Neuronal stem cell (in vitro differentiated cells): Measurements from ENCODE around the gene ST8SIA1.

Experiments
- DNase-seq: peaks from one replicate; pipeline ENCODE4 v3.0.0-alpha.2; 2013; ENCODE audit warnings: low spot score
- H2AFZ ChIP-seq: one replicate; pipeline ENCODE4 v1.6.1; 2013; ENCODE audit warnings: mild to moderate bottlenecking, low read length, inconsistent platforms
- H2AK5ac ChIP-seq: 2 replicates; pipeline ENCODE4 v1.6.1; 2013; ENCODE audit warnings: low read depth, mild to moderate bottlenecking, inconsistent platforms, low read length, moderate library complexity, mixed read lengths
- H2BK120ac ChIP-seq: 2 replicates; pipeline ENCODE4 v1.6.1; 2013; ENCODE audit warnings: low read depth, mild to moderate bottlenecking, inconsistent platforms, low read length, moderate library complexity, mixed read lengths
- H2BK12ac ChIP-seq: one replicate; pipeline ENCODE4 v1.6.1; 2013; ENCODE audit warnings: low read length, inconsistent platforms
- H2BK15ac ChIP-seq: 2 replicates; pipeline ENCODE4 v1.6.1; 2013; ENCODE audit warnings: mild to moderate bottlenecking, low read length, inconsistent platforms, mixed read lengths
- H2BK5ac ChIP-seq: one replicate; pipeline ENCODE4 v1.6.1; 2013; ENCODE audit warnings: inconsistent platforms, mild to moderate bottlenecking, low read length, moderate library complexity
- H3K14ac ChIP-seq: one replicate; pipeline ENCODE4 v1.6.1; 2013; ENCODE audit warnings: low read length, inconsistent platforms
- H3K18ac ChIP-seq: 2 replicates; pipeline ENCODE4 v1.6.1; 2013; ENCODE audit warnings: low read length, inconsistent platforms
- H3K23ac ChIP-seq: 2 replicates; pipeline ENCODE4 v1.6.1; 2013; ENCODE audit warnings: low read depth, mild to moderate bottlenecking, mixed read lengths, low read length, inconsistent platforms; ENCODE audit not compliant: poor library complexity
- H3K27ac ChIP-seq: replicated peaks from 3 replicates; pipeline ENCODE4 v1.5.1; 2013; ENCODE audit warnings: low read length, inconsistent platforms
- H3K27me3 ChIP-seq, 3 experiments: 2 replicates each; pipeline ENCODE4 v1.6.1; 2013; ENCODE audit warnings: low read length in 3 of 3, mild to moderate bottlenecking in 2 of 3, inconsistent platforms in 1 of 3, low read depth in 1 of 3, mixed read lengths in 1 of 3, moderate library complexity in 1 of 3; ENCODE audit not compliant: control insufficient read depth in 3 of 3, insufficient read depth in 3 of 3
- H3K36me3 ChIP-seq, 2 donors: replicated peaks in 1 of 2; 2 replicates each; pipeline ENCODE4 v1.6.1; 2013; ENCODE audit warnings: low read length in 2 of 2; ENCODE audit not compliant: control insufficient read depth in 2 of 2, insufficient read depth in 2 of 2
- H3K4ac ChIP-seq: 2 replicates; pipeline ENCODE4 v1.6.1; 2013; ENCODE audit warnings: inconsistent platforms, mild to moderate bottlenecking, low read length, moderate library complexity
- H3K4me1 ChIP-seq, 2 donors: 1 replicate in 1 of 2; 2 replicates in 1 of 2; pipeline ENCODE4 v1.6.1; 2013; ENCODE audit warnings: low read length in 2 of 2, low read depth in 1 of 2; ENCODE audit not compliant: control insufficient read depth in 2 of 2, insufficient read depth in 1 of 2
- H3K4me2 ChIP-seq: one replicate; pipeline ENCODE4 v1.6.1; 2013; ENCODE audit warnings: mild to moderate bottlenecking, low read length, inconsistent platforms; ENCODE audit not compliant: insufficient read depth, poor library complexity, severe bottlenecking
- H3K4me3 ChIP-seq, 2 donors: 2 replicates each; pipeline ENCODE4 v1.5.1; 2013; ENCODE audit warnings: low read length in 2 of 2, mild to moderate bottlenecking in 2 of 2, inconsistent platforms in 1 of 2, moderate library complexity in 1 of 2
- H3K79me1 ChIP-seq: one replicate; pipeline ENCODE4 v1.6.1; 2013; ENCODE audit warnings: low read depth, mild to moderate bottlenecking, inconsistent platforms, low read length, moderate library complexity
- H3K9ac ChIP-seq: one replicate; pipeline ENCODE4 v1.6.1; 2013; ENCODE audit warnings: mild to moderate bottlenecking, low read depth, low read length, inconsistent platforms; ENCODE audit not compliant: poor library complexity
- H3K9me3 ChIP-seq, 2 donors: replicated peaks in 1 of 2; 2 replicates each; pipeline versions ENCODE3 to v1.6.1; 2013; ENCODE audit warnings: low read length in 2 of 2, mild to moderate bottlenecking in 2 of 2, inconsistent platforms in 1 of 2, low read depth in 1 of 2, mixed read lengths in 1 of 2, moderate library complexity in 1 of 2; ENCODE audit not compliant: control insufficient read depth in 2 of 2, insufficient read depth in 1 of 2
- H4K8ac ChIP-seq: one replicate; pipeline ENCODE4 v1.6.1; 2013; ENCODE audit warnings: low read depth, mild to moderate bottlenecking, inconsistent platforms, low read length, moderate library complexity
- H4K91ac ChIP-seq: one replicate; pipeline ENCODE4 v1.6.1; 2013; ENCODE audit warnings: low read length, low read depth, mild to moderate bottlenecking, inconsistent platforms; ENCODE audit not compliant: poor library complexity
- WGBS, 2 donors: extraction: QIAGEN DNeasy Blood & Tissue Kit; methylation state at CpG; one replicate each; pipeline ENCODE4 v1.1.7; 2013; ENCODE audit warnings: missing lambda C conversion rate in 2 of 2, mixed read lengths in 1 of 2; ENCODE audit not compliant: insufficient read length in 2 of 2, insufficient replicate concordance in 1 of 2; ENCODE audit errors: extremely low coverage in 2 of 2; 5-methylcytosine and 5-hydroxymethylcytosine counted together

Gene ST8SIA1

GRCh38 chr12:22228022-22228875 is 106.3 kb downstream of the ST8SIA1 start:
- no peak overlapping the region for H3K18ac ChIP-seq
- no peak overlapping the region for H2BK5ac ChIP-seq
- no peak overlapping the region for H2AFZ ChIP-seq
- DNase-seq, result no peak
- no peak overlapping the region for H2BK12ac ChIP-seq
- H3K4me1 ChIP-seq, result no peaks in the 10 kb centered on the region
- no peak overlapping the region for H3K23ac ChIP-seq
- H3K4me3 ChIP-seq, result no peak overlapping the region
- H3K9ac ChIP-seq, result no peak overlapping the region
- no peaks in the 10 kb centered on the region for H3K9me3 ChIP-seq
- H3K79me1 ChIP-seq, result no peaks in the 10 kb centered on the region
- no peak overlapping the region for H2BK15ac ChIP-seq
- H3K36me3 ChIP-seq, result no peaks in the 10 kb centered on the region
- H2BK120ac ChIP-seq, result no peak overlapping the region
- no peak overlapping the region for H3K4ac ChIP-seq
- H3K14ac ChIP-seq, result no peak overlapping the region
- WGBS, 2 donors, result no CpG with 5 or more reads among the region's 2 CpGs
- H3K27me3 ChIP-seq, result no peaks in the 10 kb centered on the region
- no peak overlapping the region for H4K91ac ChIP-seq
- no peak overlapping the region for H3K27ac ChIP-seq
- no peak overlapping the region for H2AK5ac ChIP-seq
- H3K4me2 ChIP-seq, result no peak overlapping the region
- H4K8ac ChIP-seq, result no peak overlapping the region

GRCh38 chr12:22223356-22223755 is 111.2 kb downstream of the ST8SIA1 start:
- Histone ChIP-seq H2BK12ac (no peak overlapping the region), H2AFZ (no peak overlapping the region), H3K4me3 (no peak overlapping the region), H2BK15ac (no peak overlapping the region), H3K27ac (no peak overlapping the region), H2AK5ac (no peak overlapping the region), H3K4me1 (no peaks in the 10 kb centered on the region), H3K14ac (no peak overlapping the region), H2BK5ac (no peak overlapping the region), H3K18ac (no peak overlapping the region), H3K9ac (no peak overlapping the region), H3K9me3 (no peaks in the 10 kb centered on the region), H2BK120ac (no peak overlapping the region), H3K4me2 (no peak overlapping the region), H3K79me1 (no peaks in the 10 kb centered on the region), H4K91ac (no peak overlapping the region), H3K27me3 (no peaks in the 10 kb centered on the region), H3K23ac (no peak overlapping the region), H4K8ac (no peak overlapping the region), H3K4ac (no peak overlapping the region), H3K36me3 (no peaks in the 10 kb centered on the region)
- no peak for DNase-seq
- no CpG with 5 or more reads among the region's 4 CpGs for WGBS, 2 donors

GRCh38 chr12:22217556-22217955 is 117.0 kb downstream of the ST8SIA1 start:
- H2AFZ ChIP-seq, result no peak overlapping the region
- H2BK120ac ChIP-seq, result no peak overlapping the region
- no peaks in the 10 kb centered on the region for H3K27me3 ChIP-seq
- H2BK15ac ChIP-seq, result no peak overlapping the region
- H3K4ac ChIP-seq, result no peak overlapping the region
- no peak overlapping the region for H3K4me2 ChIP-seq
- H3K4me3 ChIP-seq, result no peak overlapping the region
- no peak overlapping the region for H3K14ac ChIP-seq
- H3K4me1 ChIP-seq, result peaks cover 0 to 2% of the 10 kb centered on the region in 2 donors
- no peak overlapping the region for H2BK12ac ChIP-seq
- peaks cover 2 to 6% of the 10 kb centered on the region in 2 donors for H3K9me3 ChIP-seq
- no peak overlapping the region for H4K91ac ChIP-seq
- H3K36me3 ChIP-seq, result no peaks in the 10 kb centered on the region
- no peak overlapping the region for H3K23ac ChIP-seq
- WGBS, 2 donors, result no CpG with 5 or more reads among the region's 1 CpG
- no peak overlapping the region for H3K18ac ChIP-seq
- no peak overlapping the region for H2AK5ac ChIP-seq
- H3K9ac ChIP-seq, result no peak overlapping the region
- H3K27ac ChIP-seq, result no peak overlapping the region
- H4K8ac ChIP-seq, result no peak overlapping the region
- no peaks in the 10 kb centered on the region for H3K79me1 ChIP-seq
- DNase-seq, result no peak
- H2BK5ac ChIP-seq, result no peak overlapping the region

DNA sequence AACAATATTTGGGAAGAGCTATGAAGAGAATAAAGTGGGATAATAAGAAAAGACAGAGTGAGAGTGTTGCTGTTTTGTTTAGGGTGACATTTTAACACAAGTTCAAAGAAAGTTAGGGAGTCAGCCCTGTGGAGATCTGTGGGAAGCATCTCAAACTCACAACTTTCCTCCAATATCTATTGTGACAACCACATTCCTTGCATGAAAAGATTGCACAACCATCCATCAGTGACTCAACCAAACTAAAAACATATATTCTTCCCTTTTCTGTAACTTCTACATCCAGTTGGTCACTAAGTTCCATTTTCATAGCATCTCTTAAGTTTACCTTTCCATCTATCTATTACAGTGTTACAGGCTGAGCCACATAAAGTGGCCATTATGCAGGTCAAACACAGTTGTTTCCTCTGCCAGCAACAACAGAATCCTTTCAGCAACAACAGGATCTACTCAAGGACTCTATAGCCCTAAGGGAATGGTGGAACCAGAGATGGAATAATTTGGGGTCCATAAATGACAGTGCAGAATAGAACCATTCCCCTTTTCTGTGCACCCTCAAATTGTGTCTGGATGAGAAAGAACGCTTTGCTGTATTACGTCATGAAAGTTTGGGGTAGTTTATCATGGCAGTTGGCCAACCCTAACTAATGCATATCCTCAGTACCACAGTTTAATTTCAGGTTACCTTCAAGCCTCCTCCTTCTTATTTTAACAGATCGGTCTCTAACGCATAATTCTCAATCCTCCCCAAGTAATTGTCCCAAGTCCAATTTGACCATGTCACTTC is 118.8 kb downstream of the ST8SIA1 start:
- H4K8ac ChIP-seq, result no peak overlapping the region
- no peak overlapping the region for H3K4me3 ChIP-seq
- H3K14ac ChIP-seq, result no peak overlapping the region
- H2BK5ac ChIP-seq, result no peak overlapping the region
- no peak for DNase-seq
- H2AK5ac ChIP-seq, result no peak overlapping the region
- H3K9ac ChIP-seq, result no peak overlapping the region
- H3K9me3 ChIP-seq, result peaks cover 4 to 10% of the 10 kb centered on the region in 2 donors
- H2BK12ac ChIP-seq, result no peak overlapping the region
- no peaks in the 10 kb centered on the region for H3K36me3 ChIP-seq
- no CpG with 5 or more reads among the region's 4 CpGs for WGBS, 2 donors
- no peaks in the 10 kb centered on the region for H3K79me1 ChIP-seq
- H3K18ac ChIP-seq, result no peak overlapping the region
- H3K27ac ChIP-seq, result no peak overlapping the region
- H2BK15ac ChIP-seq, result no peak overlapping the region
- H2BK120ac ChIP-seq, result no peak overlapping the region
- peaks cover 0 to 2% of the 10 kb centered on the region in 2 donors for H3K4me1 ChIP-seq
- H3K4ac ChIP-seq, result no peak overlapping the region
- no peaks in the 10 kb centered on the region for H3K27me3 ChIP-seq
- no peak overlapping the region for H4K91ac ChIP-seq
- H3K23ac ChIP-seq, result no peak overlapping the region
- no peak overlapping the region for H3K4me2 ChIP-seq
- H2AFZ ChIP-seq, result no peak overlapping the region
